ENCODE results near the gene GPATCH2.

The GPATCH2 gene

DNA sequence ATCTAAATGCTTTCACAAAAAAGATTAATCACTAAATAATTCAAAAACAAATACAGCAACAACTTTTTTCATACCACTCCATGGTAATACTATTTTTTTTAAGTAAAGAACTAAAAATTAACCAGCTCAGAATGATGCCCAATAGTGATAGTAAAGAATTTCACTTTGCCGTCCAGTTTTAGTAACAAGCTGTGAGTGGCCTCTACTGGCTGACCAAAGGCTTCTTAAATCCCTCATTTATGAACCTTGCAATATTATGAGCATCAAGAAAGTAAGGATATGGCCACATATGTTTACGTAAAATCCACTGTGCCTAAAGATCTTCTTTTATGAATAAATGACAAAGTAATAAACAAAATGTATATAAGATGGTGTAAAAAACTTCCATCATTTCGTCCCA lies 108.6 kb downstream of the GPATCH2 start:
- DNase-seq (ENCODE audit: low read depth), result no peak
- TF ChIP-seq, protein P1, sequence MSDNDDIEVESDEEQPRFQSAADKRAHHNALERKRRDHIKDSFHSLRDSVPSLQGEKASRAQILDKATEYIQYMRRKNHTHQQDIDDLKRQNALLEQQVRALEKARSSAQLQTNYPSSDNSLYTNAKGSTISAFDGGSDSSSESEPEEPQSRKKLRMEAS (IDR thresholded peaks at IDR 0.05; ENCODE audit: low read depth, low read length), result no peak
- TF ChIP-seq MYC (IDR thresholded peaks at IDR 0.05; ENCODE audit: low read depth, low read length) (no peak), POLR2A (IDR thresholded peaks at IDR 0.05; ENCODE audit: extremely low read depth, insufficient read length) (no peak)
- TF ChIP-seq, protein P2, sequence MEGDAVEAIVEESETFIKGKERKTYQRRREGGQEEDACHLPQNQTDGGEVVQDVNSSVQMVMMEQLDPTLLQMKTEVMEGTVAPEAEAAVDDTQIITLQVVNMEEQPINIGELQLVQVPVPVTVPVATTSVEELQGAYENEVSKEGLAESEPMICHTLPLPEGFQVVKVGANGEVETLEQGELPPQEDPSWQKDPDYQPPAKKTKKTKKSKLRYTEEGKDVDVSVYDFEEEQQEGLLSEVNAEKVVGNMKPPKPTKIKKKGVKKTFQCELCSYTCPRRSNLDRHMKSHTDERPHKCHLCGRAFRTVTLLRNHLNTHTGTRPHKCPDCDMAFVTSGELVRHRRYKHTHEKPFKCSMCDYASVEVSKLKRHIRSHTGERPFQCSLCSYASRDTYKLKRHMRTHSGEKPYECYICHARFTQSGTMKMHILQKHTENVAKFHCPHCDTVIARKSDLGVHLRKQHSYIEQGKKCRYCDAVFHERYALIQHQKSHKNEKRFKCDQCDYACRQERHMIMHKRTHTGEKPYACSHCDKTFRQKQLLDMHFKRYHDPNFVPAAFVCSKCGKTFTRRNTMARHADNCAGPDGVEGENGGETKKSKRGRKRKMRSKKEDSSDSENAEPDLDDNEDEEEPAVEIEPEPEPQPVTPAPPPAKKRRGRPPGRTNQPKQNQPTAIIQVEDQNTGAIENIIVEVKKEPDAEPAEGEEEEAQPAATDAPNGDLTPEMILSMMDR (IDR thresholded peaks at IDR 0.05; ENCODE audit: low read depth, low read length), result no peak
- no peak overlapping the region for H3K4me3 ChIP-seq (ENCODE audit: low read depth, low read length)

DNA sequence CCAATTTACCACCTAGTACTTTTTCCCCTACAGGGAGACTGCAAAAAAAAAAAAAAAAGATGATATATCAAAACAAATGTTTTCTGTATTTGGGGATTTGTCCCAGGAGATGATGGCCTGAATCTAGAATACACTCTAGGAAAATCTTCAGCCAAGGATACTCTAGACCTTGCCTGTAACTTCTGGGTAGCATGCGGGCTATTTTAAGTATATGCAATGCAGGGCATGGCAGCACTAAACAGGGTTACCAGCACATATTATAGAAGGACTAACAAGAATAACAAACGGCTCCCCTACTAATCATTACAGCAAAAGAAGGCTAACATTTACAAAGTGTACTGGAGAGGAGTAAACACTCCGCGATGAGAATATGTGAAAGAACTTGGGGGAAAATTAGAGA lies 109.6 kb downstream of the GPATCH2 start:
- TF ChIP-seq POLR2A (IDR thresholded peaks at IDR 0.05; ENCODE audit: extremely low read depth, insufficient read length), result no peak
- TF ChIP-seq, protein P1 (IDR thresholded peaks at IDR 0.05; ENCODE audit: low read depth, low read length), result no peak
- TF ChIP-seq, protein P2 (IDR thresholded peaks at IDR 0.05; ENCODE audit: low read depth, low read length), result no peak
- no peak for TF ChIP-seq MYC (IDR thresholded peaks at IDR 0.05; ENCODE audit: low read depth, low read length)
- H3K4me3 ChIP-seq (ENCODE audit: low read depth, low read length), result no peak overlapping the region
- no peak for DNase-seq (ENCODE audit: low read depth)

DNA sequence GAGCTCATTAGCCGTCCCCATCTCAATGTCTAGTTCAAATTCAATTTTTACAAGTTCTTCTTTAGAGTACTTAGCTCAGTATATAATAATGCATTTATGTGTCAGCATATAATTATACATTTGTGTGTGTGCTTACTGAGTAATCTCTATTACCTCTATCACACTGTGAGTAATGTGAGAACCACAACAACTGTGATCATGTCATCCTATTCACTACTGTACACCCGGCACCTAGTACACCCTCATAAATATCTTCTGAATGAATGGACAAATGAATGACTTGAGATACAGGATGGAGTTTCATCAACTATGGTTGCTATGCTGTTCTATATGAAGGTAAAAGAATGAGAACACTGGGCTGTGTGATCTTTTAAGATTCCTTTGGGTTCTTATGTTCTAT lies 124.0 kb downstream of the GPATCH2 start:
- H3K4me3 ChIP-seq (ENCODE audit: low read depth, low read length), result no peak overlapping the region
- TF ChIP-seq MYC (IDR thresholded peaks at IDR 0.05; ENCODE audit: low read depth, low read length), result no peak
- TF ChIP-seq POLR2A (IDR thresholded peaks at IDR 0.05; ENCODE audit: extremely low read depth, insufficient read length), result no peak
- TF ChIP-seq, protein P1 (IDR thresholded peaks at IDR 0.05; ENCODE audit: low read depth, low read length), result no peak
- TF ChIP-seq, protein P2 (IDR thresholded peaks at IDR 0.05; ENCODE audit: low read depth, low read length), result no peak
- no peak for DNase-seq (ENCODE audit: low read depth)

DNA sequence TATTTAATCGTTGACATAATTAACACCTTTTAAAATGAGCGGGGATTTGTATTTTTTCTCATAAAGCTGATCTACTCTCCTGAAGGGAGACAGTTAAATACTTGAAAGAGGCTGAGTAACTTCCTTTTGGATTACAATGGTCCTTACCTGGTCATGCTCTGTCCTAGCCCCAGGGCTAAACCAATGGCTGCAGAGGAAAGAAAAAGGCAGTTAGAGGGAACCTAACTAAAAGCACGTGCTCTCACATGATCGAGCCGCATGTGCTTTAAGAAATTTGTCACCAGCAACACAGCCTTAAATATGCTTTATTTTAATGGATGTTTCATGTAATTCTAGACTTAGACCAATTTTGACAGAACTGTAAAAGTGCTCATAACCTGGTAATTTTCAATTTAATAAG lies 132.7 kb downstream of the GPATCH2 start:
- H3K4me3 ChIP-seq (ENCODE audit: low read depth, low read length), result no peak overlapping the region
- no peak for DNase-seq (ENCODE audit: low read depth)
- TF ChIP-seq, protein P2 (IDR thresholded peaks at IDR 0.05; ENCODE audit: low read depth, low read length), result no peak
- no peak for TF ChIP-seq MYC (IDR thresholded peaks at IDR 0.05; ENCODE audit: low read depth, low read length)
- no peak for TF ChIP-seq POLR2A (IDR thresholded peaks at IDR 0.05; ENCODE audit: extremely low read depth, insufficient read length)
- TF ChIP-seq, protein P1 (IDR thresholded peaks at IDR 0.05; ENCODE audit: low read depth, low read length), result no peak

DNA sequence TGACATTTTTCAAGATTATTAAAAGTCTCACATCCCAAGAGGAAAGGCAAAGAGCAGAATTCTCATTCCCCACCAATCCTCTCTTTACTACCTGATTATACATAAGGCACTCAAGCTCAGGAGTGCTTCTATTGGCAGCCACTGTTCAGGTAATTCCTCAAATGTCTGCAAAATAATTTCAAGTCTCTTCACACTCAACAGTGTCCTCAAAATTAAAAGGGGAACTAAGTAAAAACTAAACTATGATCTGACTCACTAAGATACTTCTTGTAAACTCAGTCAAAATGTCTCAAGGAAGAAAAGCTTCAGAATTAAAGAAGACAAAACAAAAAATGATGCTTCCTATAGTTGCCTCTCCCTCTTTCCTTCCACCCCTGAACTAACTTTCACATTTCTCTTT lies 135.6 kb downstream of the GPATCH2 start:
- DNase-seq (ENCODE audit: low read depth), result peak; percentile 4
- no peak overlapping the region for H3K4me3 ChIP-seq (ENCODE audit: low read depth, low read length)
- TF ChIP-seq, protein P2 (IDR thresholded peaks at IDR 0.05; ENCODE audit: low read depth, low read length), result no peak
- TF ChIP-seq, protein P1 (IDR thresholded peaks at IDR 0.05; ENCODE audit: low read depth, low read length), result no peak
- no peak for TF ChIP-seq POLR2A (IDR thresholded peaks at IDR 0.05; ENCODE audit: extremely low read depth, insufficient read length)
- no peak for TF ChIP-seq MYC (IDR thresholded peaks at IDR 0.05; ENCODE audit: low read depth, low read length)

DNA sequence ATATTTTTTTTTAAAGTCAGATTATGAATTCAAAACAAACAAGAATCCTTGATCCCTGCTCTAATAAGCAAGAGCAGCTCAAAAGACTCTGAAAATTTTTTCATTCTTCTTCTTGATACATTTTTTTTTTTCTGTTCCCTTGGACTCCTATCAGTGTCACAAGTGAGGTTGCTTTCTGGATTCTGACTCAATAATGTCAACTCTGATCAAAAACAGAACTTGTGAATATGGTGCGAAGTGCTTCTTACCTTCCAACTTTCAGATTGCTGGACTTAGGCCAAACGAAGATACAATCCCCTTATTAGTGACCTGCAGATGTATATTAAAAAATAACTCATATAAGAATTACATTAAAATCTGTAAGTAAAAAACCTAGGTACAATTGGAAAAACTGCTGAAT lies 136.1 kb downstream of the GPATCH2 start:
- H3K4me3 ChIP-seq (ENCODE audit: low read depth, low read length), result no peak overlapping the region
- no peak for DNase-seq (ENCODE audit: low read depth)
- TF ChIP-seq POLR2A (IDR thresholded peaks at IDR 0.05; ENCODE audit: extremely low read depth, insufficient read length) (no peak), MYC (IDR thresholded peaks at IDR 0.05; ENCODE audit: low read depth, low read length) (no peak)
- TF ChIP-seq, protein P2 (IDR thresholded peaks at IDR 0.05; ENCODE audit: low read depth, low read length), result no peak
- TF ChIP-seq, protein P1 (IDR thresholded peaks at IDR 0.05; ENCODE audit: low read depth, low read length), result no peak

Data from NB4 (cell line).